Measurements from ENCODE around the gene BTBD2. TPM values are rescaled to one million over a fixed set of nuclear protein-coding genes. Genes with fewer than 3 reads are reported as not detected.

BTBD2 gene
- total and polyA plus RNA-seq, 2 experiments from 2014 or later: 23.8 to 130 TPM

GRCh38 chr19:1955171-1956121 lies 60.1 kb downstream of the BTBD2 start (continued):
- no peak for TF ChIP-seq ZNF462 (CRISPR knock-in tag; IDR thresholded peaks at IDR 0.05)
- no peak for TF ChIP-seq ZNF114 (CRISPR knock-in tag; IDR thresholded peaks at IDR 0.05)
- no peak for TF ChIP-seq JUNB (IDR thresholded peaks at IDR 0.05; ENCODE audit: unreplicated experiment)
- TF ChIP-seq CREB1 (CRISPR knock-in tag; IDR thresholded peaks at IDR 0.05; ENCODE audit: low read depth): no peak
- TF ChIP-seq POLR2AphosphoS5 (IDR thresholded peaks at IDR 0.05; ENCODE audit: low read depth): no peak
- no peak for TF ChIP-seq EZH2 (IDR thresholded peaks at IDR 0.05; ENCODE audit: low read depth, unreplicated experiment)
- no peak for TF ChIP-seq ZNF331 (CRISPR knock-in tag; IDR thresholded peaks at IDR 0.05; ENCODE audit: low read depth)
- TF ChIP-seq STAT1 (IDR thresholded peaks at IDR 0.05; ENCODE audit: unreplicated experiment): no peak

GRCh38 chr19:1954532-1954933 lies 61.0 kb downstream of the BTBD2 start:
- Mint-ChIP-seq H3K27me3 (ENCODE audit: insufficient read depth, low read depth, poor library complexity) (peaks cover 2% of the 10 kb centered on the region), H3K9me3 (no peaks in the 10 kb centered on the region), H3K4me1 (peaks cover 10% of the 10 kb centered on the region; the same call in 2 of the 3 replicates), H3K27ac (no peak overlapping the region), H3K4me3 (no peak overlapping the region), H3K36me3 (ENCODE audit: low read depth) (peaks cover 9% of the 10 kb centered on the region; the same call in 1 of the 3 replicates)
- H3K4me2 ChIP-seq: no peak overlapping the region
- no peaks in the 10 kb centered on the region; the same call in 1 of the 2 replicates for H3K4me1 ChIP-seq (ENCODE audit: insufficient read depth)
- H3K36me3 ChIP-seq (ENCODE audit: insufficient read depth): peaks cover 4% of the 10 kb centered on the region; the same call in 1 of the 2 replicates
- no peak for ATAC-seq
- H3K27ac ChIP-seq (ENCODE audit: low read depth): no peak overlapping the region
- H3K27me3 ChIP-seq (ENCODE audit: insufficient read depth): no peaks in the 10 kb centered on the region
- no peak overlapping the region for H2AFZ ChIP-seq
- H3K9me2 ChIP-seq (ENCODE audit: insufficient read depth): no peaks in the 10 kb centered on the region
- H4K20me1 ChIP-seq (replicated peaks; ENCODE audit: insufficient read depth): peaks cover 37% of the 10 kb centered on the region
- no peaks in the 10 kb centered on the region for H3F3A ChIP-seq (replicated peaks; ENCODE audit: low read depth)
- H3K79me2 ChIP-seq (replicated peaks; ENCODE audit: insufficient read depth): peaks cover 89% of the 10 kb centered on the region
- no peak overlapping the region for H3K4me3 ChIP-seq
- DNase-seq (ENCODE audit: low spot score): no peak
- TF ChIP-seq ZNF114 (CRISPR knock-in tag; IDR thresholded peaks at IDR 0.05) (no peak), EZH2phosphoT487 (IDR thresholded peaks at IDR 0.05; ENCODE audit: unreplicated experiment) (no peak), STAT1 (IDR thresholded peaks at IDR 0.05; ENCODE audit: unreplicated experiment) (no peak), REST (IDR thresholded peaks at IDR 0.05; ENCODE audit: unreplicated experiment) (no peak), ZNF331 (CRISPR knock-in tag; IDR thresholded peaks at IDR 0.05; ENCODE audit: low read depth) (no peak), POLR2AphosphoS5 (IDR thresholded peaks at IDR 0.05; ENCODE audit: low read depth) (no peak), JUNB (IDR thresholded peaks at IDR 0.05; ENCODE audit: unreplicated experiment) (no peak)
- TF ChIP-seq, protein P1, sequence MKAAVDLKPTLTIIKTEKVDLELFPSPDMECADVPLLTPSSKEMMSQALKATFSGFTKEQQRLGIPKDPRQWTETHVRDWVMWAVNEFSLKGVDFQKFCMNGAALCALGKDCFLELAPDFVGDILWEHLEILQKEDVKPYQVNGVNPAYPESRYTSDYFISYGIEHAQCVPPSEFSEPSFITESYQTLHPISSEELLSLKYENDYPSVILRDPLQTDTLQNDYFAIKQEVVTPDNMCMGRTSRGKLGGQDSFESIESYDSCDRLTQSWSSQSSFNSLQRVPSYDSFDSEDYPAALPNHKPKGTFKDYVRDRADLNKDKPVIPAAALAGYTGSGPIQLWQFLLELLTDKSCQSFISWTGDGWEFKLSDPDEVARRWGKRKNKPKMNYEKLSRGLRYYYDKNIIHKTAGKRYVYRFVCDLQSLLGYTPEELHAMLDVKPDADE (IDR thresholded peaks at IDR 0.05): no peak
